GM20000 (cell line): ENCODE data around the gene TNIP2.

ENCODE experiments used
- DNase-seq: peaks from one replicate; pipeline ENCODE4 v3.0.0; 2012; ENCODE audit warnings: low spot score
- CTCF ChIP-seq: IDR thresholded peaks from 2 replicates; pipeline ENCODE4 v1.5.1; 2012; ENCODE audit warnings: mild to moderate bottlenecking, control low read depth; ENCODE audit errors: extremely low read depth, missing control alignments

The TNIP2 gene

GRCh38 chr4:2746891-2747695, 9.0 kb downstream of the TNIP2 start:
- no peak for DNase-seq
- no peak for TF ChIP-seq CTCF

GRCh38 chr4:2745981-2746806, 9.9 kb downstream of the TNIP2 start:
- TF ChIP-seq CTCF, result no peak
- DNase-seq, result peak; percentile 93

GRCh38 chr4:2745516-2745915, 10.6 kb downstream of the TNIP2 start:
- DNase-seq, result no peak
- no peak for TF ChIP-seq CTCF

GRCh38 chr4:2744576-2745270, 11.4 kb downstream of the TNIP2 start:
- DNase-seq, result no peak
- no peak for TF ChIP-seq CTCF

GRCh38 chr4:2743518-2744445, 12.4 kb downstream of the TNIP2 start:
- no peak for TF ChIP-seq CTCF
- no peak for DNase-seq

- DNase-seq, result no peak
- no peak for TF ChIP-seq CTCF
These were observed 13.2 kb downstream of the TNIP2 start for GRCh38 chr4:2742823-2743517.
